Epithelial cell of proximal tubule (primary cell): Measurements from ENCODE around the gene TMEM236. TPM values are rescaled to one million over a fixed set of nuclear protein-coding genes. Genes with fewer than 3 reads are reported as not detected.

Experiments used
- DNase-seq: peaks from one replicate; pipeline ENCODE4 v3.0.0-alpha.2; 2011; ENCODE audit warnings: low read depth
- H3K4me3 ChIP-seq: 2 replicates; pipeline ENCODE4 v1.5.1; 2011; ENCODE audit warnings: low read depth, mild to moderate bottlenecking, low read length
- total RNA-seq: library from RNA; depleted of rRNA; stranded (reverse); fragments of >200 nt; gene quantifications from 2 replicates; pipeline ENCODE4 v1.2.3, GENCODE V29; 2015
- TF ChIP-seq, protein P1 (sequence below): conservative IDR thresholded peaks from 2 replicates; pipeline ENCODE4 v1.5.1; 2012; ENCODE audit warnings: low read depth, mild to moderate bottlenecking, low read length

Gene TMEM236
- total RNA-seq, 1 donor from 2014 or later, result 0.17 TPM

DNA sequence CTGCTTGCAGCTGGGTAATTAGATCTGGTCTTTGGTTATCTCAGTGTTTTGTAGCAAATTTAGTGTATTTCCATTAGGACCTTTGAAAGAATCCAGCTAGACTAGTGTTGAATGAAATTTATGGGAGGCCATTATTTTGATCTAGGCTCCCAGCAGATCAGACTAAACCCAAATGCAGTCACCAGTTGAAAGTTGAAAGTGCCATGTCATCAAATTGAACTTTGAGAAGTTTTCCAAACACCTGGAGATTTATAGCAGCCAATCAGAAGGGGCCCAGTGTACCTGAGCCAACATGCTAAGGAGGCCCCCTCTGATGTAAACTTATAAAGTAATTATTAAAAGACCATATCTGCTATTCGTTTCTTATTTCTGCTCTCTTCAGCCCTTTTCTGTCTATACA, 11.3 kb upstream of the TMEM236 start:
- TF ChIP-seq, protein P1, sequence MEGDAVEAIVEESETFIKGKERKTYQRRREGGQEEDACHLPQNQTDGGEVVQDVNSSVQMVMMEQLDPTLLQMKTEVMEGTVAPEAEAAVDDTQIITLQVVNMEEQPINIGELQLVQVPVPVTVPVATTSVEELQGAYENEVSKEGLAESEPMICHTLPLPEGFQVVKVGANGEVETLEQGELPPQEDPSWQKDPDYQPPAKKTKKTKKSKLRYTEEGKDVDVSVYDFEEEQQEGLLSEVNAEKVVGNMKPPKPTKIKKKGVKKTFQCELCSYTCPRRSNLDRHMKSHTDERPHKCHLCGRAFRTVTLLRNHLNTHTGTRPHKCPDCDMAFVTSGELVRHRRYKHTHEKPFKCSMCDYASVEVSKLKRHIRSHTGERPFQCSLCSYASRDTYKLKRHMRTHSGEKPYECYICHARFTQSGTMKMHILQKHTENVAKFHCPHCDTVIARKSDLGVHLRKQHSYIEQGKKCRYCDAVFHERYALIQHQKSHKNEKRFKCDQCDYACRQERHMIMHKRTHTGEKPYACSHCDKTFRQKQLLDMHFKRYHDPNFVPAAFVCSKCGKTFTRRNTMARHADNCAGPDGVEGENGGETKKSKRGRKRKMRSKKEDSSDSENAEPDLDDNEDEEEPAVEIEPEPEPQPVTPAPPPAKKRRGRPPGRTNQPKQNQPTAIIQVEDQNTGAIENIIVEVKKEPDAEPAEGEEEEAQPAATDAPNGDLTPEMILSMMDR, result no peak
- DNase-seq, result no peak
- no peak overlapping the region for H3K4me3 ChIP-seq

DNA sequence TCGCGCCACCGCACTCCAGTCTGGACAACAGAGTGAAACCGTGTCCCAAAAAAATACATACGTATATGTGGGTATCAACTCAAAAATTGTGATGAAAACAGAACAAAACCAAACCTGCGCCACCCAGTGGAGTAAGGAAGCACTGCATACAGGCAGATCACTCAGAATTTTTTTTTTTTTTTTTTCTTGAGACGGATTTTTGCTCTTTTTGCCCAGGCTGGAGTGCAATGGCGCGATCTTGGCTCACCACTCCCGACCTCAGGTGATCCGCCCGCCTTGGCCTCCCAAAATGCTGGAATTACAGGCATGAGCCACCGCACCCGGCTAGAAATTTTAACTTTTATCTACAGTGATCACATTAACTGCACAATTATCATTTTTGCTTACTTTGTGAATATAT, 9.1 kb upstream of the TMEM236 start:
- H3K4me3 ChIP-seq, result no peak overlapping the region
- TF ChIP-seq, protein P1, result peak; percentile 76
- no peak for DNase-seq

DNA sequence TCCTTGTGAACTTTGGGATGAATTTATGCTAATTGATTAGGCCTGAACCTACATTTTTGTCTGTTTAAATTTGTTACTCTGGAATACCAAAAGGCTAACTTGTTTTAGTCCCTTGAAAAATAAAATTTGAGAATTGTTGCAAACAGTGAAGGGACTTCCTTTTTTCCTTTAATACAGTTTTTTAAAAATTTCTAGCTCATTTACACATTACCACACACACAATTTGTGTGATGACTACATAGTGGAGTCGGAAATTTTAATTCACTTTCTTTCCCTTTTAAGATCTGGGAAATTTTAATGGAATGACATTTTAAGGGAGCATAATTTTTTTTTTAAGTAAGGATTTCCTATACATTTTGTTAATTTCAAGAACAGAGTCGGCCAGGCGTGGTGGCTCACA, 8.6 kb upstream of the TMEM236 start:
- TF ChIP-seq, protein P1, result no peak

DNA sequence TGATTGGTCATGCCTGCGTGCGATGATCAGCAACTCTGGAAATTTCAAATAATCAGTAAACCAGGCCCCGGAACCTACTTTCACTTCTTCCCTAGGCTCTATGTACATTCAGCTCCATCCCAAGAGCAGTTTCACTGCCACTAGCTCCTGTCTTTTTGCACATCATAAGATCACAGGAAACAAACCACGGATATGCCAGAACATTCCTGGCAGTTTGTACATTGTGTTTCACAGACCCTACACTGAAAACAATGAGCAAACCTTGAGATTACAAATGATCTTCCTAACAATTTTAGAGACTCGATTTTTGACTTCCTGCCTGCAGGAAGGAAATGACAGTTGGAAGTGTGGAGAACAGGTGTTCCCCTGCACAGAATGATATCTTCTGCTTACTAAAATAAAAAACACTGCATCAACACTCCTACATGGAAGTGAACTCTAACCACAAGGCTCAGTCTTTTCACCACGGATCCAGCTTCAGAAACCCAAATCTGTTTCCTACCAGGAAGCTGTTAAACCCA, 7.6 kb upstream of the TMEM236 start:
- TF ChIP-seq, protein P1, result no peak
- H3K4me3 ChIP-seq, result no peak overlapping the region
- DNase-seq, result no peak

More for the DNA sequence above, 8.6 kb upstream of the TMEM236 start:
- DNase-seq, result no peak
- H3K4me3 ChIP-seq, result no peak overlapping the region

DNA sequence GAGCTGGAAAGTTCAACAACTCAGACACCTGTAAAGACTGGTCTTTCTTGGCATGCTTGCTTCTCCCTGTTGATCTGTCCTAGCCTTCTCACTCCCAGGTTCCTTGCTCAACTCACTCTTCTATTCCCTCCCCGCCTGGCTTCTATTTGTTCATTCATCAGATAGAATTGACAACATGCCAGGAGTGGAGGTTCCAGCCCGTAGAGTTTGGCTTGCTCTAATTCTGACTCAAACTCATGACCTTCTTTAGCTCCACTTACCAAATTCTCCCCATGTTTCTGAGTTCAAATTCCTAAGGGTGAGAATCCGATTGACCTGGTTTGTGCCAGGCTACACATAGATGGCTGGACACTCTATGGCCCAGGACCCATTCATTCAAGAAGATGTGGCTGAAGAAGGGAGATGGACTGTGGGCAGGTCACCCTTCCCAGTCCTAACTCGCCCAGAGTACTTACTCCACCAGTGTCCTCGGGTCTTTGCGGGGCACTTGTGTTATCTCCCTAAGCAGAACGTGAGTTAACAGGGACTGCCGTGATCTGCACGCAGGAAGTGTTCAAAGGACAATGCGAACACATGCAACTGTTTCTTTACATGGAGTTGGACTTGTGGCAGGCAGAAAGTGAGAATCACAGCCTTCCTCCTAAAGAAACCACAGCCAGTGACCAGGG, 4.0 kb upstream of the TMEM236 start:
- TF ChIP-seq, protein P1, result no peak
- peak; percentile 69 for DNase-seq
- no peak overlapping the region for H3K4me3 ChIP-seq

DNA sequence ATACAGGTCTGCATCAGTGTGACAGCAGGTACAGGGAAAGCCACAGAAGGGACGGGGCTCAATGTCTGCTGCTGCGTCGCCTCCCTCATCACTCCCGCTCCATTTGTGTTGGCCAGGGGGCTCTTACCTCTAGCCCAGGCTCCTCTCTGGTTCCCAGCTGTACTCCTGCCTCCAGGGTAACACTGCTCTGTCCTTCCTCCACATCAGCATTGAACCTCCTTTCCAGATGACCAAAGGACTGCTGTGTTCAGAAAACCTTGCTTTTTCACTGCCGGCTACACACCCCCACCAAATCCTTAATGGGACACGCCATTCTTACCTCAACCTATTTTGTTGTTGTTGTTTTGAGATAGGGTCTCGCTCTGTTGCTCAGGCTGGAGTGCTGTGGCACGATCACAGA, 2.1 kb upstream of the TMEM236 start:
- no peak for DNase-seq
- H3K4me3 ChIP-seq, result no peak overlapping the region
- TF ChIP-seq, protein P1, result no peak
